Ascending aorta (tissue), 2 donors: ENCODE results near the gene GJA10. TPM values are rescaled to one million over a fixed set of nuclear protein-coding genes. Genes with fewer than 3 reads are reported as not detected.

Source experiments
- DNase-seq, 2 donors: peaks; one replicate each; pipeline ENCODE4 v3.0.0-alpha.2; 2019; ENCODE audit warnings: low spot score in 2 of 2
- H3K27ac ChIP-seq, 2 donors: fragments of 200-600 bp; sonication (generic); one replicate each; pipeline ENCODE4 v1.5.1; 2016 to 2017; ENCODE audit warnings: mild to moderate bottlenecking in 1 of 2
- H3K27me3 ChIP-seq: fragments of 200-600 bp; sonication (generic); one replicate; pipeline ENCODE4 v1.5.1; 2017
- H3K36me3 ChIP-seq, 2 donors: fragments of 200-600 bp; sonication (generic); one replicate each; pipeline ENCODE4 v1.5.1; 2016
- H3K4me1 ChIP-seq, 2 donors: fragments of 200-600 bp; sonication (generic); one replicate each; pipeline ENCODE4 v1.5.1; 2016 to 2017; ENCODE audit warnings: mild to moderate bottlenecking in 1 of 2
- H3K4me3 ChIP-seq, 2 donors: fragments of 200-600 bp; sonication (generic); one replicate each; pipeline ENCODE4 v1.5.1; 2016 to 2017; ENCODE audit warnings: mild to moderate bottlenecking in 1 of 2
- H3K9me3 ChIP-seq, 2 donors: fragments of 200-600 bp; sonication (generic); one replicate each; pipeline ENCODE4 v1.5.1; 2016
- CTCF ChIP-seq, 3 experiments: fragments of 200-600 bp in 2 of 3; fragments of 450-650 bp in 1 of 3; sonication (generic) in 2 of 3; IDR thresholded peaks; one replicate each; pipeline ENCODE4 v1.5.1; 2016 to 2019; ENCODE audit warnings: antibody characterized with exemption in 3 of 3, mild to moderate bottlenecking in 1 of 3, moderate library complexity in 1 of 3
- intact Hi-C: fragments of 100-400 bp; cut with DNase I; formaldehyde crosslinking; loops from one replicate; pipeline ENCODE4 v1.15.1; 2023
- total RNA-seq: library from RNA; depleted of rRNA; stranded (reverse); fragments of >200 nt; gene quantifications from one replicate; pipeline ENCODE4 v1.1.0, GENCODE V29; 2016

Gene GJA10
- total RNA-seq, 1 donor from 2014 or later = not detected

- Histone ChIP-seq H3K4me3 (no peak overlapping the region), H3K9me3 (peaks cover 0 to 4% of the 10 kb centered on the region in 2 donors), H3K36me3 (no peaks in the 10 kb centered on the region), H3K4me1 (no peaks in the 10 kb centered on the region), H3K27me3 (no peaks in the 10 kb centered on the region), H3K27ac (no peak overlapping the region)
- intact Hi-C loops = no loop called here
- no peak for TF ChIP-seq CTCF (IDR thresholded peaks at IDR 0.05)
- no peak for DNase-seq
Observed at GRCh38 chr6:89910902-89911240, 16.6 kb downstream of the GJA10 start.

DNA sequence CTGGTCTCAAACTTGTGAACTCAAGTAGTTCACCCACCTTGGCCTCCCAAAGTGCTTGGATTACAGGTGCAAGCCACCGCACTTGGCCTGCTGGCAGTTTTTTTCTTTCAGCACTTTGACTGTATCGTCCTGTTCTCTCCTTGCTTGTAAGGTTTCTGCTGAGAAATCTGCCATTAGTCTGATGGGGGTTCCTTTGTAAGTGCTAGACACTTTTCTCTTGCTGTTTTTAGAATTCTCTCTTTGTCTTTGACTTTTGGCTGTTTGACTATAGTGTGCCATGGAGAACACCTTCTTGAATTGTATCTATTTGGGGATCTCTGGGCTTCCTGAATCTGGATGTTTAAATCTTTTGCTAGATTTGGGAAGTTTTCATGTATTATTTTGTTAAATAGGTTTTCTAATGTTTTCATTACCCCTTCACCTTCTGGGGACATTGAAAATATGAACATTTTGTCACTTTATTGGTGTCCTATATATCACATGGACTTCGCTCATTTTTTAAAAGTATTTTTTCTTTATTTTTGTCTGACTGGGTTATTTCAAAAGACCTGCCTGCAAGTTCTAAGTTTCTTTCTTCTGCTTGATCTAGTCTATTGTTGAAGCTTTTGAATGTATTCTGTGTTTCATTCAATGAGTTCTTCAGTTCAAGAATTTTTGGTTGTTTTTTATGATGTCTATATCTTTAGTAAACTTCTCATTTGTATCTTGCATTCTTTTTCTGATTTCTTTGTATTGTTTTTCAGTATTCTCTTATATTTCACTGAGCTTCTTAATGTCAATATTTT is 22.1 kb downstream of the GJA10 start:
- no peaks in the 10 kb centered on the region for H3K4me1 ChIP-seq
- DNase-seq = no peak
- H3K27me3 ChIP-seq = no peaks in the 10 kb centered on the region

DNA sequence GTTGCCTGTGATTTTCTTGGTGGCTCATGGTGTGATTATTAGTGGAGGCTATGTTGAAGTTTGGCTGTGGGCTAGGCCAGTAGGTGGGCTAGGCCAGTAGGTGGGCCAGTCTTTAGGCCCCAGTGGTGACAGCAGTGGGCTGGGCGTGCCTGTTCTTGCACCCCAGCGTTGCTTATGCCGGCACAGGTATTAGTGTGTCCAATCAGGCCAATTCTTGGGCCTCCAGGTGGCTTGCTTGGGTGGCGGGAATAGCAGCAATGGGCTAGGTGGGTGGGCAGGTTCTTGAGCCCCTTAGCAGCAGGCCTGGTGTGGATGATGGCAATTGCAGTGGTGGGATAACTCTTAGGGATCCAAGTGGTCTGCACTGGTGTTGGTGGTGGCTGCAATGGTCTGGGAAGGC is 22.9 kb downstream of the GJA10 start:
- intact Hi-C loops = no loop called here
- Histone ChIP-seq H3K4me1 (no peaks in the 10 kb centered on the region), H3K27me3 (no peaks in the 10 kb centered on the region), H3K9me3 (peaks cover 12 to 18% of the 10 kb centered on the region in 2 donors), H3K36me3 (no peaks in the 10 kb centered on the region), H3K27ac (no peak overlapping the region), H3K4me3 (no peak overlapping the region)
- no peak for TF ChIP-seq CTCF (IDR thresholded peaks at IDR 0.05)
- DNase-seq = no peak

More for the DNA sequence above, 22.1 kb downstream of the GJA10 start:
- H3K27ac ChIP-seq = no peak overlapping the region
- no peak overlapping the region for H3K4me3 ChIP-seq
- peaks cover 12 to 18% of the 10 kb centered on the region in 2 donors for H3K9me3 ChIP-seq
- no peaks in the 10 kb centered on the region for H3K36me3 ChIP-seq
- intact Hi-C loops = no loop called here
- no peak for TF ChIP-seq CTCF (IDR thresholded peaks at IDR 0.05)

GRCh38 chr6:89917801-89918366 is 23.6 kb downstream of the GJA10 start:
- no peak overlapping the region for H3K4me3 ChIP-seq
- no peak for TF ChIP-seq CTCF (IDR thresholded peaks at IDR 0.05)
- no peaks in the 10 kb centered on the region for H3K4me1 ChIP-seq
- no peak for DNase-seq
- H3K9me3 ChIP-seq = peaks cover 12 to 18% of the 10 kb centered on the region in 2 donors
- intact Hi-C loops = no loop called here
- no peak overlapping the region for H3K27ac ChIP-seq
- no peaks in the 10 kb centered on the region for H3K27me3 ChIP-seq
- no peaks in the 10 kb centered on the region for H3K36me3 ChIP-seq

DNA sequence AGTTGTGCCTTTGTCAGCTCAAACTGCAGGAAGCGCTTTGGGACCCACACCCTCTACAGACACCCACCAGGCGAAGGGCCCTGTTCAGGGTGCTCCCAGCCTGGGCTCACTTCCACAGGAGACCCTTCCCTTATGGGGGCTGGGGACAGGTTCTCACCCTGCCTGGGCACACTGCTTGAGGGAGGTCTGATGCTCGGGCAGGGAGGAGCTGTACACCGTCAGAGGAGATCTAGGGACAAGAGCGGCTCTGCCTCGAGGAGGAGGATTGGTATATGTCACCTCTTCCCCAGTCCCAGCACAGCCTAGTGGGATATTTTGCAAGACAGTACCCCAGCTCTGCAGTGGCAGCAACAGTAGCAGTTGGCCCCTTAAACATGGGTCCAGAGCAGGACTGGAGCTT is 26.9 kb downstream of the GJA10 start:
- DNase-seq = no peak
- intact Hi-C loops = no loop called here
- TF ChIP-seq CTCF (IDR thresholded peaks at IDR 0.05) = no peak
- Histone ChIP-seq H3K4me3 (no peak overlapping the region), H3K9me3 (peaks cover 11 to 12% of the 10 kb centered on the region in 2 donors), H3K36me3 (no peaks in the 10 kb centered on the region), H3K27me3 (no peaks in the 10 kb centered on the region), H3K27ac (no peak overlapping the region), H3K4me1 (no peaks in the 10 kb centered on the region)
